ENCODE data around the gene RCAN2.

DNA sequence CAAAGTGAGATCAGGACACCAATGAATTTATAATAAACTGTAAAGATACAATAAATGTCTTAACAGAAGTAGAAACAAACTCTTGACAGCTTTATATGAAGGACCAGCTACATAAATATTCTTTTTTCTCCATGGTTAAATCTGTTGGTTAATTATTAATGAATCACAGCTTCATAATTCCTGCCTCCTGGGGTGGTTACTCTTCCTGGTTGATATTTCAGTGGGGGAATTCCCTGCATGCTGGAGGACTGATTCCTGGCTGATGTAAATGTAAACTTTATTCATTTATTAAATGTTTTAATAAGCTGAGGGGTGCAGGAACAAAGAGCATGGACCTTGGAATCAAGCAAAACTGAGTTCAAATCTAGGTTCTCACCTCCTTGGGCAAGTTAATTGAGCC, 16.2 kb upstream of the RCAN2 start:
- TF ChIP-seq, protein P1, sequence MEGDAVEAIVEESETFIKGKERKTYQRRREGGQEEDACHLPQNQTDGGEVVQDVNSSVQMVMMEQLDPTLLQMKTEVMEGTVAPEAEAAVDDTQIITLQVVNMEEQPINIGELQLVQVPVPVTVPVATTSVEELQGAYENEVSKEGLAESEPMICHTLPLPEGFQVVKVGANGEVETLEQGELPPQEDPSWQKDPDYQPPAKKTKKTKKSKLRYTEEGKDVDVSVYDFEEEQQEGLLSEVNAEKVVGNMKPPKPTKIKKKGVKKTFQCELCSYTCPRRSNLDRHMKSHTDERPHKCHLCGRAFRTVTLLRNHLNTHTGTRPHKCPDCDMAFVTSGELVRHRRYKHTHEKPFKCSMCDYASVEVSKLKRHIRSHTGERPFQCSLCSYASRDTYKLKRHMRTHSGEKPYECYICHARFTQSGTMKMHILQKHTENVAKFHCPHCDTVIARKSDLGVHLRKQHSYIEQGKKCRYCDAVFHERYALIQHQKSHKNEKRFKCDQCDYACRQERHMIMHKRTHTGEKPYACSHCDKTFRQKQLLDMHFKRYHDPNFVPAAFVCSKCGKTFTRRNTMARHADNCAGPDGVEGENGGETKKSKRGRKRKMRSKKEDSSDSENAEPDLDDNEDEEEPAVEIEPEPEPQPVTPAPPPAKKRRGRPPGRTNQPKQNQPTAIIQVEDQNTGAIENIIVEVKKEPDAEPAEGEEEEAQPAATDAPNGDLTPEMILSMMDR (IDR thresholded peaks at IDR 0.05): no peak
- no peak for TF ChIP-seq POLR2A (IDR thresholded peaks at IDR 0.05)

Measured in adrenal gland (tissue), 5 donors.